Measurements from ENCODE around the gene WDR81. TPM values are rescaled to one million over a fixed set of nuclear protein-coding genes. Genes with fewer than 3 reads are reported as not detected.
"Not testable (repeated sequence)": the region's sequence is repeated elsewhere in the genome, so short reads cannot be mapped to it uniquely, and the experiment has no call there.

The WDR81 gene
- total RNA-seq, 2 experiments from 2014 or later, result 19.1 to 24.4 TPM

DNA sequence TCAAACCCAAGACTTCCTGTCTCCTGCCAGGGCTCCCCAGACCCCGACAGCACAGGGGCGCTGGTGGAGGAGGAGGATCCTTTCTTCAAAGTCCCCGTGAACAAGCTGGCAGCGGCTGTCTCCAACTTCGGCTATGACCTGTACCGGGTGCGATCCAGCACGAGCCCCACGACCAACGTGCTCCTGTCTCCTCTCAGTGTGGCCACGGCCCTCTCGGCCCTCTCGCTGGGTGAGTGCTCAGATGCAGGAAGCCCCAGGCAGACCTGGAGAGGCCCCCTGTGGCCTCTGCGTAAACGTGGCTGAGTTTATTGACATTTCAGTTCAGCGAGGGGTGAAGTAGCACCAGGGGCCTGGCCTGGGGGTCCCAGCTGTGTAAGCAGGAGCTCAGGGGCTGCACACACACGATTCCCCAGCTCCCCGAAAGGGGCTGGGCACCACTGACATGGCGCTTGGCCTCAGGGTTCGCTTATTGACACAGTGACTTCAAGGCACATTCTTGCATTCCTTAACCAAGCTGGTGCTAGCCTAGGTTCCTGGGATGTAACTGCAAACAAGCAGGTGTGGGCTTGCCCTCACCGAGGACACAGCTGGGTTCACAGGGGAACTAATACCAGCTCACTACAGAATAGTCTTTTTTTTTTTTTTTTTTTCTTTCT lies 45.4 kb downstream of the WDR81 start:
- H3K79me2 ChIP-seq (ENCODE audit: insufficient read depth, low read depth, low read length), result no peaks in the 10 kb centered on the region
- POLR2A ChIA-PET, result interaction anchor here (0.6 kb wide), 3 partner anchors 40 to 488 kb away, joined by 3 to 4 read pairs (median 3); no protein-coding TSS in a partner anchor
- no peak overlapping the region for H3K27ac ChIP-seq (ENCODE audit: low read depth, low read length, poor library complexity, severe bottlenecking)
- H4K20me1 ChIP-seq (ENCODE audit: insufficient read depth, low read length), result no peaks in the 10 kb centered on the region
- TF ChIP-seq, protein P1, sequence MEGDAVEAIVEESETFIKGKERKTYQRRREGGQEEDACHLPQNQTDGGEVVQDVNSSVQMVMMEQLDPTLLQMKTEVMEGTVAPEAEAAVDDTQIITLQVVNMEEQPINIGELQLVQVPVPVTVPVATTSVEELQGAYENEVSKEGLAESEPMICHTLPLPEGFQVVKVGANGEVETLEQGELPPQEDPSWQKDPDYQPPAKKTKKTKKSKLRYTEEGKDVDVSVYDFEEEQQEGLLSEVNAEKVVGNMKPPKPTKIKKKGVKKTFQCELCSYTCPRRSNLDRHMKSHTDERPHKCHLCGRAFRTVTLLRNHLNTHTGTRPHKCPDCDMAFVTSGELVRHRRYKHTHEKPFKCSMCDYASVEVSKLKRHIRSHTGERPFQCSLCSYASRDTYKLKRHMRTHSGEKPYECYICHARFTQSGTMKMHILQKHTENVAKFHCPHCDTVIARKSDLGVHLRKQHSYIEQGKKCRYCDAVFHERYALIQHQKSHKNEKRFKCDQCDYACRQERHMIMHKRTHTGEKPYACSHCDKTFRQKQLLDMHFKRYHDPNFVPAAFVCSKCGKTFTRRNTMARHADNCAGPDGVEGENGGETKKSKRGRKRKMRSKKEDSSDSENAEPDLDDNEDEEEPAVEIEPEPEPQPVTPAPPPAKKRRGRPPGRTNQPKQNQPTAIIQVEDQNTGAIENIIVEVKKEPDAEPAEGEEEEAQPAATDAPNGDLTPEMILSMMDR (conservative IDR thresholded peaks at IDR 0.05; ENCODE audit: low read length), result no peak
- TF ChIP-seq EZH2phosphoT487 (IDR thresholded peaks at IDR 0.05; ENCODE audit: borderline replicate concordance, low read depth, low read length), result no peak
- peaks cover 7% of the 10 kb centered on the region for H3K4me1 ChIP-seq (ENCODE audit: insufficient read depth, low read length, poor library complexity, severe bottlenecking)
- H3K4me3 ChIP-seq (ENCODE audit: low read depth, low read length, poor library complexity, severe bottlenecking), result no peak overlapping the region
- no peak overlapping the region for H2AFZ ChIP-seq (ENCODE audit: low read length)
- no peaks in the 10 kb centered on the region for H3K36me3 ChIP-seq (ENCODE audit: insufficient read depth, low read length)
- intact Hi-C loops (cut with micrococcal nuclease; ENCODE audit: unreplicated experiment), result loop anchor here (5.0 kb wide), 1 partner anchor 48 kb away; the partner anchor contains the start of gene WDR81
- DNase-seq (ENCODE audit: low spot score), result no peak
- H3K4me2 ChIP-seq (ENCODE audit: low read length), result no peak overlapping the region; the same call in 1 of the 2 replicates
- CTCF ChIA-PET (ENCODE audit: unreplicated experiment), result no interaction called here
- no TSS peak for BruUV-seq (replicated peaks)
- H3K9me2 ChIP-seq (ENCODE audit: insufficient read depth, low read length), result no peaks in the 10 kb centered on the region
- H3K9me3 ChIP-seq (ENCODE audit: low read length), result no peaks in the 10 kb centered on the region

GRCh38 chr17:1773000-1773695 lies 48.6 kb downstream of the WDR81 start:
- H3K4me3 ChIP-seq (ENCODE audit: low read depth, low read length, poor library complexity, severe bottlenecking); H3K79me2 ChIP-seq (ENCODE audit: insufficient read depth, low read depth, low read length); BruUV-seq (replicated peaks); H4K20me1 ChIP-seq (ENCODE audit: insufficient read depth, low read length); H3K4me2 ChIP-seq (ENCODE audit: low read length); H3K4me1 ChIP-seq (ENCODE audit: insufficient read depth, low read length, poor library complexity, severe bottlenecking); H3K9me3 ChIP-seq (ENCODE audit: low read length); H3K27ac ChIP-seq (ENCODE audit: low read depth, low read length, poor library complexity, severe bottlenecking); CTCF ChIA-PET (ENCODE audit: unreplicated experiment); DNase-seq (ENCODE audit: low spot score); H3K9me2 ChIP-seq (ENCODE audit: insufficient read depth, low read length); H2AFZ ChIP-seq (ENCODE audit: low read length): not testable (repeated sequence)
- intact Hi-C loops (cut with micrococcal nuclease; ENCODE audit: unreplicated experiment), result loop anchor here (5.0 kb wide), 1 partner anchor 51 kb away; the partner anchor contains the start of gene WDR81
- peaks cover 19% of the 10 kb centered on the region; the same call in 1 of the 2 replicates for H3K36me3 ChIP-seq (ENCODE audit: insufficient read depth, low read length)
- POLR2A ChIA-PET, result interaction anchor here (1.4 kb wide), 1 partner anchor 21 kb away, joined by 3 read pairs; no protein-coding TSS in a partner anchor

GRCh38 chr17:1773696-1774181 lies 49.2 kb downstream of the WDR81 start:
- no peak overlapping the region for H3K4me2 ChIP-seq (ENCODE audit: low read length)
- no peaks in the 10 kb centered on the region for H3K9me2 ChIP-seq (ENCODE audit: insufficient read depth, low read length)
- H4K20me1 ChIP-seq (ENCODE audit: insufficient read depth, low read length), result no peaks in the 10 kb centered on the region
- ChIA-PET POLR2A (interaction anchor here (0.7 to 1.4 kb wide), 2 partner anchors 8 to 22 kb away, joined by 3 read pairs; no protein-coding TSS in a partner anchor), CTCF (ENCODE audit: unreplicated experiment) (no interaction called here)
- no peak overlapping the region for H3K27ac ChIP-seq (ENCODE audit: low read depth, low read length, poor library complexity, severe bottlenecking)
- no peak overlapping the region for H2AFZ ChIP-seq (ENCODE audit: low read length)
- H3K79me2 ChIP-seq (ENCODE audit: insufficient read depth, low read depth, low read length), result no peaks in the 10 kb centered on the region
- no peak for DNase-seq (ENCODE audit: low spot score)
- BruUV-seq (replicated peaks), result no TSS peak
- H3K36me3 ChIP-seq (ENCODE audit: insufficient read depth, low read length), result peaks cover 25% of the 10 kb centered on the region; the same call in 1 of the 2 replicates
- H3K9me3 ChIP-seq (ENCODE audit: low read length), result no peaks in the 10 kb centered on the region
- H3K4me3 ChIP-seq (ENCODE audit: low read depth, low read length, poor library complexity, severe bottlenecking), result no peak overlapping the region
- intact Hi-C loops (cut with micrococcal nuclease; ENCODE audit: unreplicated experiment), result loop anchor here (5.0 kb wide), 1 partner anchor 51 kb away; the partner anchor contains the start of gene WDR81
- H3K4me1 ChIP-seq (ENCODE audit: insufficient read depth, low read length, poor library complexity, severe bottlenecking), result peaks cover 7% of the 10 kb centered on the region
- TF ChIP-seq, protein P1 (conservative IDR thresholded peaks at IDR 0.05; ENCODE audit: low read length), result no peak
- TF ChIP-seq EZH2phosphoT487 (IDR thresholded peaks at IDR 0.05; ENCODE audit: borderline replicate concordance, low read depth, low read length), result no peak

All from OCI-LY7 (cell line).